Lung (tissue), 12 donors: ENCODE data around the gene NSUN4. TPM values are rescaled to one million over a fixed set of nuclear protein-coding genes. Genes with fewer than 3 reads are reported as not detected.

Experiments used
- ATAC-seq: fragments of 200-7000 bp; cut with Tn5 transposase; one replicate; pipeline ENCODE4 v1.9.1; 2020; ENCODE audit warnings: moderate number of reproducible peaks; ENCODE audit not compliant: insufficient read depth, low FRiP score
- DNase-seq, 3 donors: peaks; one replicate each; pipeline ENCODE4 v3.0.0-alpha.2; 2013 to 2017
- H3K27ac ChIP-seq, 2 donors: one replicate each; pipeline ENCODE4 v1.5.1; 2013; ENCODE audit warnings: mild to moderate bottlenecking in 2 of 2, moderate library complexity in 2 of 2, control low read depth in 1 of 2, inconsistent platforms in 1 of 2, low read depth in 1 of 2, low read length in 1 of 2
- H3K27me3 ChIP-seq, 3 donors: one replicate each; pipeline ENCODE4 v1.5.1; 2013; ENCODE audit warnings: low read length in 2 of 3; ENCODE audit not compliant: control insufficient read depth in 3 of 3, insufficient read depth in 3 of 3
- H3K36me3 ChIP-seq, 4 donors: one replicate each; pipeline ENCODE4 v1.5.1; 2013; ENCODE audit warnings: low read length in 4 of 4, mild to moderate bottlenecking in 1 of 4, moderate library complexity in 1 of 4; ENCODE audit not compliant: control insufficient read depth in 4 of 4, insufficient read depth in 4 of 4
- H3K4me1 ChIP-seq, 5 donors: one replicate each; pipeline ENCODE4 v1.5.1; 2013; ENCODE audit warnings: low read length in 5 of 5, mild to moderate bottlenecking in 2 of 5, moderate library complexity in 1 of 5; ENCODE audit not compliant: control insufficient read depth in 5 of 5, insufficient read depth in 5 of 5
- H3K4me3 ChIP-seq: one replicate; pipeline ENCODE4 v1.5.1; 2013; ENCODE audit warnings: mild to moderate bottlenecking, control low read depth, moderate library complexity
- H3K9ac ChIP-seq, 2 donors: one replicate each; pipeline ENCODE4 v1.5.1; 2013; ENCODE audit warnings: low read length in 2 of 2, control low read depth in 1 of 2; ENCODE audit not compliant: insufficient read depth in 1 of 2
- H3K9me3 ChIP-seq, 4 donors: one replicate each; pipeline ENCODE4 v1.5.1; 2013; ENCODE audit warnings: low read length in 3 of 4, mild to moderate bottlenecking in 1 of 4, moderate library complexity in 1 of 4; ENCODE audit not compliant: control insufficient read depth in 4 of 4, insufficient read depth in 3 of 4
- CTCF ChIP-seq: IDR thresholded peaks from 2 replicates; pipeline ENCODE4 v1.5.1; 2012; ENCODE audit warnings: mild to moderate bottlenecking; ENCODE audit errors: control extremely low read depth, extremely low read depth
- WGBS, 2 donors: extraction: QIAGEN DNeasy Blood & Tissue Kit; methylation state at CpG; one replicate each; pipeline ENCODE4 v1.1.7; 2013; 5-methylcytosine and 5-hydroxymethylcytosine counted together
- polyA plus RNA-seq, 2 donors: library from polyadenylated mRNA; stranded (reverse); fragments of 200-250 nt; gene quantifications; one replicate each; pipeline ENCODE4 v1.2.1, GENCODE V29; 2013
- total RNA-seq, 2 donors: library from RNA; depleted of rRNA in 1 of 2; stranded (reverse); fragments of >200 nt in 1 of 2; gene quantifications; one replicate each; pipeline ENCODE4 v1.2.1, GENCODE V29; 2014 to 2021
- donor health status: control.
- donor health status: control.
- donor health status: Bipolar disorder and iron deficiency.
- donor health status: healthy.
- donor health status: DM: yes; HTN: yes; CAD: no.

NSUN4 gene
- total and polyA plus RNA-seq, 4 donors, result 11.2 to 29.3 (median 23.4) TPM

GRCh38 chr1:46306159-46306530 lies 34.5 kb upstream of the NSUN4 start:
- ATAC-seq (no peak), DNase-seq (no peak)
- Histone ChIP-seq H3K4me1 (peaks cover 3 to 16% (median 6%) of the 10 kb centered on the region in 5 donors), H3K36me3 (peaks cover 7 to 13% (median 10%) of the 10 kb centered on the region in 4 donors), H3K27me3 (no peaks in the 10 kb centered on the region), H3K9ac (no peak overlapping the region), H3K9me3 (no peaks in the 10 kb centered on the region), H3K4me3 (no peak overlapping the region), H3K27ac (no peak overlapping the region)
- WGBS, 2 donors, result 93 to 96% methylated on average over 8 of the region's 8 CpGs
- no peak for TF ChIP-seq CTCF

- Histone ChIP-seq H3K9ac (no peak overlapping the region), H3K36me3 (peaks cover 20 to 34% (median 25%) of the 10 kb centered on the region in 4 donors), H3K27me3 (no peaks in the 10 kb centered on the region), H3K27ac (no peak overlapping the region), H3K9me3 (no peaks in the 10 kb centered on the region), H3K4me1 (peaks cover 2 to 6% (median 6%) of the 10 kb centered on the region in 5 donors), H3K4me3 (no peak overlapping the region)
- ATAC-seq (no peak), DNase-seq (no peak)
- WGBS, 2 donors, result 72 to 83% methylated on average over 16 of the region's 16 CpGs
- TF ChIP-seq CTCF, result no peak
These were observed 31.0 kb upstream of the NSUN4 start for GRCh38 chr1:46309401-46310159.

- Histone ChIP-seq H3K9ac (no peak overlapping the region), H3K4me1 (peaks cover 0 to 6% (median 0%) of the 10 kb centered on the region in 5 donors), H3K36me3 (peaks cover 22 to 37% (median 26%) of the 10 kb centered on the region in 4 donors), H3K9me3 (no peaks in the 10 kb centered on the region), H3K27ac (no peak overlapping the region), H3K27me3 (no peaks in the 10 kb centered on the region), H3K4me3 (no peak overlapping the region)
- DNase-seq (no peak), ATAC-seq (no peak)
- TF ChIP-seq CTCF, result no peak
- WGBS, 2 donors, result 95 to 96% methylated on average over 4 of the region's 4 CpGs
These were observed 30.3 kb upstream of the NSUN4 start for GRCh38 chr1:46310321-46310720.
